H4 (cell line): ENCODE data around the gene NAALADL2. TPM values are rescaled to one million over a fixed set of nuclear protein-coding genes. Genes with fewer than 3 reads are reported as not detected.
A peak's percentile ranks its signal among the peaks of the same experiment; 100 is the strongest.
"Not testable (repeated sequence)": the region's sequence is repeated elsewhere in the genome, so short reads cannot be mapped to it uniquely, and the experiment has no call there.

Source experiments
- DNase-seq: peaks from one replicate; pipeline ENCODE4 v3.0.0-alpha.2; 2015; ENCODE audit warnings: low spot score
- total RNA-seq: library from RNA; depleted of rRNA; stranded (reverse); fragments of >200 nt; shearing (Covaris generic); gene quantifications from 2 replicates; pipeline ENCODE4 v1.2.3, GENCODE V29; 2014

The NAALADL2 gene
- total RNA-seq, 1 experiment from 2014 or later = 1.6 TPM

- peak; percentile 16 for DNase-seq
Measured at GRCh38 chr3:175266478-175266877, 407.3 kb downstream of the NAALADL2 start.

DNA sequence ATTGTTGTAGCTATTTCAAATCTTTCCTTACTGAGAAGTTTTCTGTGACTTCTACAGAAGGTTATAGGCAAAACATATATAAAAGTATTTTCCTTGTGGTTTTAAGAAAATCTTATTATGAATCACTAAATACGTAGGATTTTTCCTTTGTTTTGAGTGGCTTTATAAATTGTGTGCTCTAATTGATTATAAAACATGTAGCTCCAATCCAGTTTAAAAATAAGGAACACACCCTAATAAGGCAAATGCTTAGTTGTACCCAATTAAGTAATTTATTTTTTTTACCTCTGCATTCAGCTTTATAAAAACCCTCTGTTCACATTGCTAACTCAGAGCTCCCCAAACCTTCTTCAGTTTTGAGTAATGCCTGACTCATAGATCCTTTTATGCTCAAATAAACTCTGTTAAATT is 408.0 kb downstream of the NAALADL2 start:
- DNase-seq = peak; percentile 43

- peak; percentile 59 for DNase-seq
Measured at GRCh38 chr3:175267561-175267960, 408.4 kb downstream of the NAALADL2 start.

DNA sequence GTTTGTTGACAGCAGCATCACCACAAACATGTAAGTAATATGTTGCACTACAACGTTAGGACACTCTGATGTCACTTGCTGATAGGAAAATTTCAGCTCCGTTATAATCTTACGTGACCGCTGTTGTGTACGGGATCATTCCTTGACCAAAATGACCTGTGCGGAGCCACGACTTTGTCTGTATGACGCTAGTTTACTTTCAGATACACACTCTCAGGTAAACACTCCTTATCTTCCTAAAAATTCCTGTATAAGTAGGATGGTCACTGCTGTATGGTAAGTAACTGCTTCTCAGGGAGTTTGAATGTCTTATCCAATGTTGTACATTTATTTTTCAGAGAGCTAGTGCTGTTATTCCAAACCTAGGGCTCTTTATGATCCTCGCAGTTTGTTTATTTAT is 410.3 kb downstream of the NAALADL2 start:
- DNase-seq = peak; percentile 33

DNA sequence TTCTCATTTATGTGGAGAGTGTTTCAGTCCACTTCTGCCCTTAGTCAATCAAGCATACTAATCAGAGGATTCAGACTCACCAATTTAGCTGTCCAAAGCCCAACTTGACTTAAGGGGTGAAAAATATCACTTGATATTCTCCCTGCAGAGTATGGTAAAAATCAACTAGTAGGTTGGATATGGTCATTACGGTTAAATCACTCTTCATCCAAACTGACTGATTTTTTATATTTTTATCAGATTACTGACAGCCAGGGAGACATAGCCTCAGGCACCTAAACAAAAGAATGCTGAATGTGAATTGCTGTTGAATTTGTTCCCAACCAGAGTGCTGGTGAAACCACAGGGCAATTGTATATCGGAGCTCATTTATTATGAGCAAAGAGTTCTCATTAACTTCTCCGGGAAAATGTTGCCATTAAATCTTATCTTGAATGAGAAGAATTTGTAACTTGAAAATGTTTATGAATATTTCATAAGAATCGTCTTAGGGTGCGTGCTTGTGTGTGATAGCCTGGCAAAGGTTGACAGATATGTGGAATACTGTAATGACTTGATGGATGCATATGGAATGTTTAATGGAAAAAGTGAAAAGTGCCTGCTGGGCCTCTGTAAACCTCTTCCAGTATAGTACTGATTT is 411.2 kb downstream of the NAALADL2 start:
- DNase-seq = peak; percentile 85

GRCh38 chr3:175270866-175271265 is 411.7 kb downstream of the NAALADL2 start:
- DNase-seq = peak; percentile 35

DNA sequence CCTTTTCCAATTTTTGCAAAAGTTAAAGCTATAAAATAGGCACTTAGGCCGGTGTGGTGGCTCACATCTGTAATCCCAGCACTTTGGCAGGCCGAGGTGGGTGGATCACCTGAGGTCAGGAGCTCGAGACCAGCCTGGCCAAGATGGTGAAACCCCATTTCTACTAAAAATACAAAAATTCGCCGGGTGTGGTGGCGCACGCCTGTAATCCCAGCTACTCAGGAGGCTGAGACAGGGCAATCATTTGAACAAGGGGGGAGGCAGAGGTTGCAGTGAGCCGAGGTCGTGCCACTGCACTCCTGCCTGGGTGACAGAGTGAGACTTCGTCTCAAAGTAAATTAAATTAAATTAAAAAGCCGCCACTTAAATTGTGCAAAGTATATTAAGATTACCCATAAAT is 412.3 kb downstream of the NAALADL2 start:
- not testable (repeated sequence) for DNase-seq

GRCh38 chr3:175272392-175272791 is 413.3 kb downstream of the NAALADL2 start:
- no peak for DNase-seq

DNA sequence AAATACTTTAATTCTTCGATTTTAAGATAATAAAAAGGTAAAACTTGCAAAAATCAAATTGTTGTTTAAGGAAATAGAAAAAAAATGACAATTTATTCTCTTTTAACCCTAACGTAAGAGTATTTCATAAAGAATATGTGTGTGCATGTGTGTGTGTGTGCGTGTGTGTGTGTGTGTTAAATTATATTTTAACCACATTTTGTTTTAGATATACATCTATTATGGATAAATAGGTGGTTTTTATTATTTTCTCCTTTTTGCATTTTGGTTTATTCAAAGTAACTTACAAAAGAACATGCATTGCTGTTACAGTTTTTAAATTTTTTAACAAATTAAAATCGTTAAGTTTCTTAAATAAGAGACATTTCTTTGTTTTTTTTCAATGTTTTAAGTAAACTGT is 414.4 kb downstream of the NAALADL2 start:
- no peak for DNase-seq

- DNase-seq = no peak
Measured at GRCh38 chr3:175274056-175274455, 414.9 kb downstream of the NAALADL2 start.

DNA sequence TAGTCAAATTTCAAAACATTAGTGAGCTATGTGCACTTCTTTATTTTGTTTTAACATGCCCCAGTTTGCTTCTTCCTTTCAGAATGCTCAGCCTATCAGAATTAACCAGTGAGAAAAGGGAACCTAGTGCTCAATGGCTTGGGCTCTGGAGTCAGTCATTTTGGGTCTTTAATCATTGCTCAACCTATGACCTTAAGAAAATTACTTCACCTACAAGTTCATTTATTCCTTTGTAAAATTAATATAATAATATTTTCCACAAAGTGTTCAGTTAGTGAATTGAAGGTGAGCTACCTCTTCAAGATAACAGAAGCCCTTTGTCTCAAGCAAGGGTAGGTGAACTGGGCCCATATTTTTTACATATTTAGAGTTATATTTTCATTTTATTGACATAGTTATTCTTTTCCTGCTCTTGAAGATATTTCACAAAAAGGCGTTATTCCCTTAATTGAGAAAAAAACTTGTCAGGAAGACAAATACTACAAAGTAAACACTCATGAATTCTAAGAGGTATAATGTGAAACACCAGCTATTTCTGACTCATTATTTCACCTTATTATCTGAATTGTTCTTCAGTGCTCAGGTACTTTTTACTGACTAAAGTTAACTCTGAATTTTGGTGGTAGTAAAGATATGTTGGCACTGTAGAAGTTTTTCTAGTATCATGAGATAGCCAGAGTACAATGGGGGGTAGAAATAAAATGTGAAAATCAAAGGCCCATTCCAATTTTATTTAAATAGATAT is 415.5 kb downstream of the NAALADL2 start:
- no peak for DNase-seq

DNA sequence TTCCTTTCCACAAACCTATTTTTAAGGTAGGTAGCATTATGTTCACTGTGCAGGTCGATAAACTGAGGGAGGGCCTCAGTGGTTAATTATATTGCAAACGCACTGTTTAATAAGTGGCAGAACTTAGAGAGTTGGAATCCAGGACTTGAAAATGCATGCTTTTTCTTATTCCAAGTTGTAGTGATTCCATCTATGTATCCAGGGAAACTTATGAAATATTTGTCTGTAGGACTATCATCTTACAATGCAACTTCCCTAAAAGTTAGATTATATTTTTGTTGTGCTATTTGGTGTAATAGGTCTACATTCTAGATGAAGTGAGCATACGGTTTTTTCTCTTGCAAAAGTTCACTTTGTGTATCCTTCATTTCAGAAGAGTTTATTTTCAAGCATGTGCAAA is 419.5 kb downstream of the NAALADL2 start:
- DNase-seq = no peak

DNA sequence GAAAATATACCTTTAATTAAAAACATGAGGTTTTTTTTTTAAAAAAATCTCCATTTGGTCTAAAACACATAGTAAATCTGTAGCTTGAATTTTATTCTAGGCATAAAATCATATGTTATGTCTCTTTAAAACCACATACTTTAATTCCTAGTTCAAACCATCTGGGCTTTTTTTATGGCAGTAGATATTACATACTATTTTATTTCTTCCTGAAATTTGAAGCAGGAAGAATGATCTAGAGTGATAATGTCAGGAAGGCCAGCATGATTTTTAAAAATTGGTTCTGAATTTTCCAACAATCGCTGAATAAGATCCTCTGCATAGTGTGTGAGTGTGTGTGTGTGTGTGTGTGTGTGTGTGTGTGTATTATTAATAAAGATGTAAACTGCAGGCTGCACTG is 420.3 kb downstream of the NAALADL2 start:
- no peak for DNase-seq

DNA sequence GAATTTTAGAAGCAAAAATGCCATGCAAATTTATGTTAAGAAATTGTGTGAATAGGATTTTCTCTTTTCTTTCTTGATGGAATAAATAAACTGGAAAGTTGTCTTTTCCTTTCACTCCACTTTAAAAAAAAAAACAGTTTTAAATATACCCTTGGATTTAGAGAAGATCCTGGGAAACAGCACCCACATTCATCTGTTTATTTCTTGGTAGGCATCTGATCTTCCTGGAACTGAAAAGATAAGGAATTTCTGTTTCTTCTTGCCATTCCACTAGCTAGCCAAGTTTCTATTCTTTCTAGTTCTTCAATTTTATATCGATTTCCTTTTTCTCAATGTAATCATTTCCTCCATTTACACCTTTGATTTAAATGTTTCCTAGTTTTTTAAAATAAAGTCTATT is 420.8 kb downstream of the NAALADL2 start:
- no peak for DNase-seq

- DNase-seq = no peak
Measured at GRCh38 chr3:175287361-175287963, 428.3 kb downstream of the NAALADL2 start.

DNA sequence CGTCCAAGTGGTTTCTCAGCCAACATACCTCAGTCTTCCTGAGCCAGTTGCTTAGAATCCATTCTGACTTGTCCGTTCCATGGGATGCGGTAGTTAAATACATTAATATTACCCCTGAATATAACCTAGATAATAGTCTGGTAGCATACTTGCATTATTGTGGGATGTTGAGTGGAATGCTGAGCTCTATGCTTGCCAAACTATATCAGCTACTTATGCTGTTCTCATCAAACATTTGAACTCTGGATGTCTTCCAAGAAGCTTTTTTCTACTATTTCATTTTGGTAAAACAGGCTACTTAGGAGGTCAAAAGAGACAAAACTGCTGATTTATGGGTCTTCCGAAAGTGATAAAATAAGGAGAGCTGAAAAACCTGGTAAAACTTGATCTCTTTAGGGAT is 429.5 kb downstream of the NAALADL2 start:
- DNase-seq = no peak

GRCh38 chr3:175294793-175295192 is 435.7 kb downstream of the NAALADL2 start:
- DNase-seq = no peak

DNA sequence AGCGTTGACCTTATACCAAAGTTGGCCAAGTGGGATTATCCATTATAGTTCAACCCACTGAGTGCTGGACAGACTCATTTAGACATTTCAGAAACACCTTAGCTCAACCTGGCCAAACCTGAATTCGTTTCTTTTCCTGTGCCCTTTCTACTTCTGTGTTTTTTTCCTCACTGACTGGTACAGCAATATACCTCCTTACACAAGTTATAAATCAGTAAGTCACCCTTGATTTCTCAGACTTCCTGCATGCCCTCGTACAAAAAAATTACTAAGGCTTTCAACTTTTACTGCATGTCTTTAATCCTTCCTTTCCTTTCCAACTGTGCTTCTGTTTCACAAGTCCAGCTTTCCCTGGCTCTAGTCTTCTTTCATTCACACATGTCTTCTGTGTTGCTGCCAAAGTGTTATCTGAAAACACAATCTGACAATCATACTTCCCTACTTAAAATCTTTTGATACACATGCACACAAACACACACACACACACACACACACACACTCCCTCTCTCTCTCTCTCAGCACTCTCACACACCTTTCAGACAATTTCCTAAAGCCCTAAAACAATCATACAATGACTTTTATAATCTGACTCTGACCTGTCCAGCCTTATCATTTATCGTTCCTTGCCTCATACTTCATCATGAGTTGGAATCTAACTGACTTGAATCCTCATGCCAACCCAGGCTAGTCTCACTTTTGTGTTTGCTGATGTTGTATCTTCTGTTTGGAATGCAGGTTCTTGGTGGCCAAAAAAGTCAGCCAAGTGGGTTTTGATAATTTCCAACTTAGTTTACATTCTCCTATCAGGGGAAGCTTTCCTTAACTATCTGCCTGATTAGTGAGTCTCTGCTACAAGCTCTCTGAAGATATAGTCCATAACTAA is 436.4 kb downstream of the NAALADL2 start:
- no peak for DNase-seq

DNA sequence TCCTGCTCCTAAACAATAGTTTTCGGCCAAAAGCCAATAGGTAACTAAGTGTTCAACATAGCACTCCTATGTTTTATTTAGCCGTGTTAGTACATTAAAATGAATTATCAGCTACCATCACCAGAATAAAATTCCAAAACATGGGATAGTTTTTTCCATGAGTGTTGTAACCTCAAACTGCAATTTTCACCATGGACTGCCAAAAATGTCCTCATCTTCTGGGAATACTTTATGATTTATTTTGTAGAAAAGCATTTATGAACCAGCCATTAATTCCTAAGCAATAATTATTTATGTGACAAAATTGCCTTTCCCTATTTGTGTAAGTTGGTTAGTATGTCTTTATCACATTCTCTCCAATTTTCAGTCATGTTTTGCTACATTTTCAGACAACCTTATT is 438.1 kb downstream of the NAALADL2 start:
- DNase-seq = no peak

DNA sequence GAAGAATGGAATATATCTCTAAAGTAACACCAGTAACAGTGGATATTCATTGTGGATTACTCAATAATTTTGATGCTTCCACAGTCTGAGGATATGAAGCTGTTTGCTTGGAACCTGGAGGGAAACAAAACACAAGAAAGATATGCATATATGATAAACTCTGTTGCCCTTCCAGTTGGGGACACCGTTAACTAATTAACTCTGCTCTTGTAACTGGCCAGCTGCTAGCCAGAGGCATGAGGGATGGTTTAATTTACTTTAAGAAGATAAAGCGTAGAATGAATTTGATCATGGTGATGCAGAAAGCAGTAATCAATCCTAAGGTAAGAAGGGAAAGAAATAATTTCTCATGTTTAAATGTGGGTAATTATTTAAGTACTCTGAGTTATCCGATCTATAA is 442.6 kb downstream of the NAALADL2 start:
- DNase-seq = no peak

DNA sequence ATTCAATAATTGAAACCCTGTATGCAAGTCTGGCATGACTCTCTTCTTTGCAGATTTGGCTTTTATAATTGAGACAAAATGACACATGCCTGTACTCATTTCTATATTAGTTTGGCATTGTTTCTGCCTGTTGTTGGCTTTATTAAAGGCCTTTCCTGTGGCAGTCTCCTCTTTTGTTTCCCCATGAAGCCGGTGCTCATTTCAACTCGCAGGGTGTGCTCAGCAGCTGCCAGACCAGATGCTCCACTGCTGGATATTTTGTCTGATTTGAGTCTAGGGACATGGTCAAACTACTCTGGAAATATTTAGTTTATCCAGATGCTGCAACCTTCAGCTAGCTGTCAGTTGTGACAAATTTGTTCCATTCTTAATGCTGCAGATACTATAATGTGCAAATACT is 445.3 kb downstream of the NAALADL2 start:
- DNase-seq = no peak

GRCh38 chr3:175307642-175308041 is 448.5 kb downstream of the NAALADL2 start:
- DNase-seq = no peak
